ENCODE results near the gene OR10J4.

DNA sequence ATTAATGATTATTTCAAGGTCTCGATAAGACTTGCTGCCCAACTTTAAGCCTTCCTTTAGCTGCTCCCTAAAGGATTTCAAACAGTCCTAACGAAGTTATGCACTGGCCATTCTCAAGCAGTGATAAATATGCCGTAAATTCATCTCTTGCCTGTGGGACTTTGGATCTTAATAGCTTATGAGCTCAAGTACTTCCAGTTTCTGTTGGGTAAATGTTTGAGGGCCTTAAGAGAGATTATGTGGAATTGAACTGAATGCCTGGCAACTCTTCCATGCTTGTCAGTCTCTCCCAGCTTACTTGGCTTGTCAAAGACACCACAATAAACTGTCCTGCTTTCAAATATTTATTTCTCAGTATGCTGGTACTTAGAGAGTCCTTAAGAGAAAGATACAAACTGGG, 3.5 kb upstream of the OR10J4 start:
- TF ChIP-seq, protein P1, sequence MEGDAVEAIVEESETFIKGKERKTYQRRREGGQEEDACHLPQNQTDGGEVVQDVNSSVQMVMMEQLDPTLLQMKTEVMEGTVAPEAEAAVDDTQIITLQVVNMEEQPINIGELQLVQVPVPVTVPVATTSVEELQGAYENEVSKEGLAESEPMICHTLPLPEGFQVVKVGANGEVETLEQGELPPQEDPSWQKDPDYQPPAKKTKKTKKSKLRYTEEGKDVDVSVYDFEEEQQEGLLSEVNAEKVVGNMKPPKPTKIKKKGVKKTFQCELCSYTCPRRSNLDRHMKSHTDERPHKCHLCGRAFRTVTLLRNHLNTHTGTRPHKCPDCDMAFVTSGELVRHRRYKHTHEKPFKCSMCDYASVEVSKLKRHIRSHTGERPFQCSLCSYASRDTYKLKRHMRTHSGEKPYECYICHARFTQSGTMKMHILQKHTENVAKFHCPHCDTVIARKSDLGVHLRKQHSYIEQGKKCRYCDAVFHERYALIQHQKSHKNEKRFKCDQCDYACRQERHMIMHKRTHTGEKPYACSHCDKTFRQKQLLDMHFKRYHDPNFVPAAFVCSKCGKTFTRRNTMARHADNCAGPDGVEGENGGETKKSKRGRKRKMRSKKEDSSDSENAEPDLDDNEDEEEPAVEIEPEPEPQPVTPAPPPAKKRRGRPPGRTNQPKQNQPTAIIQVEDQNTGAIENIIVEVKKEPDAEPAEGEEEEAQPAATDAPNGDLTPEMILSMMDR (IDR thresholded peaks at IDR 0.05): no peak
- TF ChIP-seq USF2 (IDR thresholded peaks at IDR 0.05): no peak
